Testis (tissue), 2 donors: ENCODE measurements around the gene EPB41.

Experiments
- CTCF ChIP-seq, 3 experiments: fragments of 450-650 bp in 2 of 3; fragments of 200-600 bp in 1 of 3; sonication (generic) in 1 of 3; IDR thresholded peaks; one replicate each; pipeline ENCODE4 v1.5.1; 2016 to 2019; ENCODE audit warnings: antibody characterized with exemption in 3 of 3, mild to moderate bottlenecking in 2 of 3, moderate library complexity in 1 of 3
- POLR2A ChIP-seq: fragments of 450-650 bp; IDR thresholded peaks from one replicate; pipeline ENCODE4 v1.6.1; 2017; ENCODE audit warnings: antibody characterized with exemption, mild to moderate bottlenecking, moderate library complexity

GRCh38 chr1:29121936-29122681 lies 207.7 kb downstream of the EPB41 start:
- no peak for TF ChIP-seq CTCF (IDR thresholded peaks at IDR 0.05)
- no peak for TF ChIP-seq POLR2A
